WI38 (cell line): Measurements from ENCODE around the gene CLUH.

Experiments used
- H3K4me3 ChIP-seq: 2 replicates; pipeline ENCODE4 v1.5.1; 2011; ENCODE audit warnings: low read depth, mild to moderate bottlenecking, control low read depth, low read length
- TF ChIP-seq, protein P1 (sequence below): IDR thresholded peaks from 2 replicates; pipeline ENCODE4 v1.5.1; 2012; ENCODE audit warnings: low read depth, mild to moderate bottlenecking, control low read depth, low read length

The CLUH gene

GRCh38 chr17:2749058-2749783 is 37.7 kb upstream of the CLUH start, which contains the start of gene CCDC92B:
Gene CCDC92B, minus strand, starts transcription at chr17:2749652. Its CDS starts 14,507 bp downstream, at chr17:2735145.
- TF ChIP-seq, protein P1, sequence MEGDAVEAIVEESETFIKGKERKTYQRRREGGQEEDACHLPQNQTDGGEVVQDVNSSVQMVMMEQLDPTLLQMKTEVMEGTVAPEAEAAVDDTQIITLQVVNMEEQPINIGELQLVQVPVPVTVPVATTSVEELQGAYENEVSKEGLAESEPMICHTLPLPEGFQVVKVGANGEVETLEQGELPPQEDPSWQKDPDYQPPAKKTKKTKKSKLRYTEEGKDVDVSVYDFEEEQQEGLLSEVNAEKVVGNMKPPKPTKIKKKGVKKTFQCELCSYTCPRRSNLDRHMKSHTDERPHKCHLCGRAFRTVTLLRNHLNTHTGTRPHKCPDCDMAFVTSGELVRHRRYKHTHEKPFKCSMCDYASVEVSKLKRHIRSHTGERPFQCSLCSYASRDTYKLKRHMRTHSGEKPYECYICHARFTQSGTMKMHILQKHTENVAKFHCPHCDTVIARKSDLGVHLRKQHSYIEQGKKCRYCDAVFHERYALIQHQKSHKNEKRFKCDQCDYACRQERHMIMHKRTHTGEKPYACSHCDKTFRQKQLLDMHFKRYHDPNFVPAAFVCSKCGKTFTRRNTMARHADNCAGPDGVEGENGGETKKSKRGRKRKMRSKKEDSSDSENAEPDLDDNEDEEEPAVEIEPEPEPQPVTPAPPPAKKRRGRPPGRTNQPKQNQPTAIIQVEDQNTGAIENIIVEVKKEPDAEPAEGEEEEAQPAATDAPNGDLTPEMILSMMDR = no peak
- no peak within 1 kb of the TSS for H3K4me3 ChIP-seq

GRCh38 chr17:2745317-2746037 is 33.9 kb upstream of the CLUH start:
- H3K4me3 ChIP-seq = no peak overlapping the region
- TF ChIP-seq, protein P1 = no peak

GRCh38 chr17:2737693-2738092 is 26.1 kb upstream of the CLUH start:
- no peak overlapping the region for H3K4me3 ChIP-seq
- TF ChIP-seq, protein P1 = no peak

GRCh38 chr17:2736956-2737355 is 25.4 kb upstream of the CLUH start:
- H3K4me3 ChIP-seq = no peak overlapping the region
- TF ChIP-seq, protein P1 = no peak

- no peak overlapping the region for H3K4me3 ChIP-seq
- TF ChIP-seq, protein P1 = no peak
Observed at GRCh38 chr17:2735896-2736295, 24.3 kb upstream of the CLUH start.

DNA sequence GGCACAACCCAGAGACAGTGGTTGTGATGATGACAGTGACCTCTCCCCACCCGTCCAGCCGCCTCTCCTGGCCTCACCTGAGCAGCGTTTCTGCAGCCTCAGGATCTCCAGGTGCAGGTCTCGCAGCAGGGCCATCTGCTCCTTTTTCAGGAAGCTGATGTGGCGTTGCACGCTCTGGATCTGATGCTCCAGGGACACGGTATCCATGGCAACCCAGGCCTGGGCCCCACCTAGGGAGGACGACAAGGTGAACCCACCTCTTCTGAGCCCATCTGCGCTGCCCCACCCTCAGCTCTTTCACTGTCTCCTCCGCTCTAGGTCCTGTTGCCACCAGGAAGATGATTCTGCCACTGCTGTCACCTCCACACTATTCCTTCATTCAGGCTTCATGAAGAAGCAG is 23.4 kb upstream of the CLUH start:
- no peak overlapping the region for H3K4me3 ChIP-seq
- TF ChIP-seq, protein P1 = no peak

DNA sequence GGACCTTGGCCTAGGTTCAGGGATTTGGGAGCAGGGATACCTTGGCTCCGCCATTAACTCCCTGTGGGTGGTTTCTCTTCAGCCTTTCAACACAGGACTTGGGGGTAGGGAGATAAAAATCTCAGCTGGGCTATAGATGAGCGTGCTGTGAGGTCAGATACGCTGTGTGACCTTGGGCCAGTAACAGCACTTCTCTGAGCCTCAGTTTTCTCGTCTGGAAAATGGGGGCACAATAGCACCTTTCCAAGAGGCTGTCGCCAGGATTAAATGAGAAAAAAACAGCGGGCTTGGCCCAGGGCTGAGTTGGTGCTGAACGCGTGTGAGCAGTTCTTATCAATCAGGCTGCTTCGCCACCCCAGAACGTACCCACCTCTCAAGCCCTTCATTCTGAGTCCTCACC is 20.2 kb upstream of the CLUH start:
- no peak overlapping the region for H3K4me3 ChIP-seq
- TF ChIP-seq, protein P1 = no peak
